ENCODE data around the gene GPX7.
A peak's percentile ranks its signal among the peaks of the same experiment; 100 is the strongest.

Gene GPX7

DNA sequence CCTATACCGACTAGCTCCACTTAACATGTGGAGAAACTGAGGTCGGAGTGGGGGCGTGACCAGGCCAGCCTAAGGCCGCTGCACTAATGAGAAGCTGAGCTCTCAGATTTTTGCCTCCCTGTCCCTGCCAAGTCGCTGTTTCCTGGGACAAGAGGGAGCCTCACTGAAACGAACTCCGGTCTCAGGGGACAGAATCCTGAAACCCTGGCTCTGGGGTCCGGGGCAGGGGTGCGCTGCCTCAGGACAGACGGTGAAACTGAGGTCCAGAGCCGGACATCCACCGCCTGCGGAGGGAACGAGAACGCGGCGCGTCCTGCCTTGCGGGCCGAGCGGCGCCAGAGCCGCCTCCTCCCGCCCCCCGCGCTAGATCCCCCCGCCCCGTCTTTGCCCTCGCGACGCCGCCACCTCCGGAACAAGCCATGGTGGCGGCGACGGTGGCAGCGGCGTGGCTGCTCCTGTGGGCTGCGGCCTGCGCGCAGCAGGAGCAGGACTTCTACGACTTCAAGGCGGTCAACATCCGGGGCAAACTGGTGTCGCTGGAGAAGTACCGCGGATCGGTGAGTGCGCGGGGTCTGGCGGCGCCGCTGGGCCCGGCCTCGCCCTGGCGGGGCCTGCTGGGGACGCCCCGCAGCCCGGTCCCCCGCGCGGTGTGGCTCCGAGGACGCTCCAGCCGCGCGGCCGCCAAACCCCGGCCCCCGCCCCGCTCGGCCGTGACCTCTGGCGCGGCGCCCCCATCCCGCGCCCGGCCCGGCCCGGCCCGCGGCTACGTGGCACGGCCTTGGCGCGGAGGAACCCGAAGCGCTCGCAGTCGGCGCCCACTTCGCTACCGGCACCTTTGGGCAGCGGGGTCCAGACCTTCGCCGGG is at the start of gene GPX7:
GPX7 (plus strand) TSS at position 381 of the 865 bp plus-strand sequence; CDS start at position 420, 39 bp downstream.
- peak within 1 kb of the TSS; percentile 83 for H3K9ac ChIP-seq (ENCODE audit: low read length)
- H3K9me3 ChIP-seq (ENCODE audit: control insufficient read depth, insufficient read depth, low read depth, low read length), result no peaks in the 10 kb centered on the region
- no peaks in the 10 kb centered on the region for H3K36me3 ChIP-seq (ENCODE audit: control insufficient read depth, insufficient read depth, low read length)
- H3K4me3 ChIP-seq (ENCODE audit: low read depth, low read length), result peak within 1 kb of the TSS; percentile 55
- no peak within 1 kb of the TSS for H3K27ac ChIP-seq (ENCODE audit: low read depth, low read length)
- peaks cover 17% of the 10 kb centered on the region for H3K4me1 ChIP-seq (ENCODE audit: control insufficient read depth, insufficient read depth, low read length)
- H3K27me3 ChIP-seq (ENCODE audit: control insufficient read depth, insufficient read depth, low read length), result peaks cover 31% of the 10 kb centered on the region

DNA sequence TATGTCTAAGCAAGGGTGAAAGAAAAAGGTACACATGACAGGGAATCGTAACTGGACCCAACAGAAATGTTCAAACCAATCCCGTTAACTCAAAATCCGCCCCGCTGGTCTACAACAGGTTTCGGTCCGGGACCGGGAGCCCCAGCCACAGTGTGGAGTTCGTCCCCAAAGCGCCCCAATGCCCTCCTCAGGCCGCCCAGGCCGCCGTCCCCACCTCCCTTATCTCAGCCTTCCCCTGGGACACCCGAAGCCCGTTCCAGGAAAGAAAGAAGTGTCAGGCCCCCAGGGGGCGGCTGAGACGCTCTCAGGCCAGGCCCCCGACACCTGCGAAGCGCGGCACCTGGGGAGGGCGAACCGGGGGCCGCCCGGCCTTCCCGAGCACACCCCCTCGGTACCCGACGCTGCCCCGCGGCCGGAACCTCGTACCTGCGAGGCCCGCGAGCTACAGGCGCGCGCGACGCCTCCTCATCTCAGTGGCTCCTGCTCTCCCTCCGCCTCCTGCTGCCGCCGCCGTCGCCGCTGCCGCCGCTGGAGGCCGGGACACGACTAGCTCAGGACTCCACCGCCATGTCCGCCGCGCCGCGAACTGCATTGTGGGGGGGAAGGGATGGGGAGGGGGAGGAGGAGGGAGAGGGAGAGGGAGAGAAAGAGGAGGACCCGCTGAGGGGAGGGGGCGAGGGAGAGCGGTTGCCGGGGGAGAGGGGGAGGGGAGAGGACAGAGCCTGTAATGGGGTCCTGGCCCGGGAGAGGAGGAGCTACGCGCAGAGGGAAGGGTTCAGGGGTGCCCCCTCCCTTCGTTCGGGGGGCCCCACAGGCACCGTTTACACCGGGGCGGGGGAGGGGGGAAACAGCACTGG is 49.4 kb upstream of the GPX7 start, which contains the start of gene TUT4:
TUT4 (minus strand) TSS at position 588 of the 857 bp plus-strand sequence. CDS start 26,812 bp downstream, outside the sequence.
- H3K27me3 ChIP-seq (ENCODE audit: control insufficient read depth, insufficient read depth, low read length), result no peaks in the 10 kb centered on the region
- peak within 1 kb of the TSS; percentile 89 for H3K9ac ChIP-seq (ENCODE audit: low read length)
- H3K36me3 ChIP-seq (ENCODE audit: control insufficient read depth, insufficient read depth, low read length), result no peaks in the 10 kb centered on the region
- H3K4me3 ChIP-seq (ENCODE audit: low read depth, low read length), result peak within 1 kb of the TSS; percentile 84
- peak within 1 kb of the TSS; percentile 91 for H3K27ac ChIP-seq (ENCODE audit: low read depth, low read length)
- peaks cover 27% of the 10 kb centered on the region for H3K4me1 ChIP-seq (ENCODE audit: control insufficient read depth, insufficient read depth, low read length)
- no peaks in the 10 kb centered on the region for H3K9me3 ChIP-seq (ENCODE audit: control insufficient read depth, insufficient read depth, low read depth, low read length)

- H3K36me3 ChIP-seq (ENCODE audit: control insufficient read depth, insufficient read depth, low read length), result no peaks in the 10 kb centered on the region
- H3K9ac ChIP-seq (ENCODE audit: low read length), result peak overlapping the region; percentile 89
- peaks cover 27% of the 10 kb centered on the region for H3K4me1 ChIP-seq (ENCODE audit: control insufficient read depth, insufficient read depth, low read length)
- no peaks in the 10 kb centered on the region for H3K9me3 ChIP-seq (ENCODE audit: control insufficient read depth, insufficient read depth, low read depth, low read length)
- H3K27ac ChIP-seq (ENCODE audit: low read depth, low read length), result peak overlapping the region; percentile 91
- H3K27me3 ChIP-seq (ENCODE audit: control insufficient read depth, insufficient read depth, low read length), result no peaks in the 10 kb centered on the region
- peak overlapping the region; percentile 84 for H3K4me3 ChIP-seq (ENCODE audit: low read depth, low read length)
These were observed 48.6 kb upstream of the GPX7 start for GRCh38 chr1:52553362-52554266.

DNA sequence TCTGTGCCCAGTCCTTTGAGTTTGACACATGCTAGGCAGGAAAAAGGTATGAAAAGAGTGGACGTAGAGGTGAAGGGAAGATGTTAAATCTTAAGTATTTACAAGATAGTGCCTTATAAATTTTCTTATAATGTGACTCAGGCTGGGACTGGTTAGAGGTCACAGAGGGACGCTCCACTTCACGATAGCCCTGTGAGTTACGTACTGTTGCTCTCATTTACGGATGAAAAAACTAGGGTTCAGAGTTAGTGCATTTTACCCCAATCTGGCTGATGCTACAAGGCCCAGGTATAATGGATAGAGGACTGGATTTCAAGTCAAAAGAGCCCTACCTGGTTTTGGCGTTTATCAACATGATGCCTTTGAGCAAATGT is 47.9 kb upstream of the GPX7 start:
- Histone ChIP-seq H3K9ac (ENCODE audit: low read length) (peak overlapping the region; percentile 89), H3K4me1 (ENCODE audit: control insufficient read depth, insufficient read depth, low read length) (peaks cover 24% of the 10 kb centered on the region), H3K4me3 (ENCODE audit: low read depth, low read length) (peak overlapping the region; percentile 84), H3K36me3 (ENCODE audit: control insufficient read depth, insufficient read depth, low read length) (no peaks in the 10 kb centered on the region), H3K27me3 (ENCODE audit: control insufficient read depth, insufficient read depth, low read length) (no peaks in the 10 kb centered on the region), H3K27ac (ENCODE audit: low read depth, low read length) (peak overlapping the region; percentile 91), H3K9me3 (ENCODE audit: control insufficient read depth, insufficient read depth, low read depth, low read length) (no peaks in the 10 kb centered on the region)

DNA sequence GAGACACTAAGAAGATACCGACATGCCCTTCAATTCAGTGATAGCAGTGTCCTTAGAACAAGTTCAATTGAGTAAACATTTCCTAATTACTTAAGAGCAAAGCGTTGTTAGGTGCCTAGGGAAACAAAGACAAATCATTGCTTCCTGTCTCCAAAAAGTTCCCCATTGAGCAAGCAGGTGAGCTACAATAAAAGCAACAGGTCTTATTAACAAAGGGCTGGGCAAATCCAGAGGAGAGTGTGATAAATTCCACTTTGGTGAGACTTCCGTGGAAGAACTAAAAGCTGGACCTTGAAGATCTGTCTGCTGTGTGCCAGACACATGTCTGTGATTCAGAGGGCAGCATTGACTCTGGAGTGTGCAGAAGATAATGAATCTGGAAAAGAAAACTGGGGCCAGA is 47.4 kb upstream of the GPX7 start:
- Histone ChIP-seq H3K4me1 (ENCODE audit: control insufficient read depth, insufficient read depth, low read length) (peaks cover 22% of the 10 kb centered on the region), H3K27ac (ENCODE audit: low read depth, low read length) (no peak overlapping the region), H3K9me3 (ENCODE audit: control insufficient read depth, insufficient read depth, low read depth, low read length) (peaks cover under 1% of the 10 kb centered on the region; the same call in 1 of the 2 replicates), H3K9ac (ENCODE audit: low read length) (peak overlapping the region; percentile 89), H3K4me3 (ENCODE audit: low read depth, low read length) (peak overlapping the region; percentile 84), H3K36me3 (ENCODE audit: control insufficient read depth, insufficient read depth, low read length) (no peaks in the 10 kb centered on the region), H3K27me3 (ENCODE audit: control insufficient read depth, insufficient read depth, low read length) (no peaks in the 10 kb centered on the region)

GRCh38 chr1:52556641-52557360 is 45.4 kb upstream of the GPX7 start:
- peaks cover 3% of the 10 kb centered on the region; the same call in 1 of the 2 replicates for H3K9me3 ChIP-seq (ENCODE audit: control insufficient read depth, insufficient read depth, low read depth, low read length)
- H3K9ac ChIP-seq (ENCODE audit: low read length), result no peak overlapping the region
- H3K4me1 ChIP-seq (ENCODE audit: control insufficient read depth, insufficient read depth, low read length), result peaks cover 15% of the 10 kb centered on the region
- H3K36me3 ChIP-seq (ENCODE audit: control insufficient read depth, insufficient read depth, low read length), result no peaks in the 10 kb centered on the region
- H3K27me3 ChIP-seq (ENCODE audit: control insufficient read depth, insufficient read depth, low read length), result no peaks in the 10 kb centered on the region
- H3K27ac ChIP-seq (ENCODE audit: low read depth, low read length), result no peak overlapping the region
- no peak overlapping the region for H3K4me3 ChIP-seq (ENCODE audit: low read depth, low read length)

DNA sequence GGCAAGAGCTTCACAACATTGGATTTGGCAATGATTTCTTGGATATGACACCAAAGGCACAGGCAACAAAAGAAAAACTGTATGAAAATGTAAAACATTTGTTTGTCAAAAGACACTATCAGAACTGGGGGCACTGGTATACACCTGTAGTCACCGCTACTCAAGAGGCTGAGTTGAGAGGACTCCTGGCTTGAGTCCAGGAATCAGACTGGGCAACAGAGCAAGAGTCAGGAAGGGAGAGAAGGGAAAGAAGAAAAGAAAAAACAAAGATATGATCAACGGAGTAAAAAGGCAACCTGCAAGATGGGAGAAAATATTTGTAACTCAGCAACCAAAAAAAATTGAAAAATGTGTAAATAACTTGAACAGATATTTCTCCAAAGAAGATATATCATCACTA is 43.2 kb upstream of the GPX7 start:
- Histone ChIP-seq H3K36me3 (ENCODE audit: control insufficient read depth, insufficient read depth, low read length) (no peaks in the 10 kb centered on the region), H3K4me3 (ENCODE audit: low read depth, low read length) (no peak overlapping the region), H3K9me3 (ENCODE audit: control insufficient read depth, insufficient read depth, low read depth, low read length) (peaks cover 3% of the 10 kb centered on the region; the same call in 1 of the 2 replicates), H3K27me3 (ENCODE audit: control insufficient read depth, insufficient read depth, low read length) (no peaks in the 10 kb centered on the region), H3K9ac (ENCODE audit: low read length) (no peak overlapping the region), H3K4me1 (ENCODE audit: control insufficient read depth, insufficient read depth, low read length) (peaks cover 14% of the 10 kb centered on the region), H3K27ac (ENCODE audit: low read depth, low read length) (no peak overlapping the region)

GRCh38 chr1:52559875-52560274 is 42.3 kb upstream of the GPX7 start:
- H3K27me3 ChIP-seq (ENCODE audit: control insufficient read depth, insufficient read depth, low read length), result no peaks in the 10 kb centered on the region
- H3K4me3 ChIP-seq (ENCODE audit: low read depth, low read length), result no peak overlapping the region
- H3K36me3 ChIP-seq (ENCODE audit: control insufficient read depth, insufficient read depth, low read length), result no peaks in the 10 kb centered on the region
- H3K4me1 ChIP-seq (ENCODE audit: control insufficient read depth, insufficient read depth, low read length), result peaks cover 5% of the 10 kb centered on the region
- no peak overlapping the region for H3K27ac ChIP-seq (ENCODE audit: low read depth, low read length)
- peaks cover 3% of the 10 kb centered on the region; the same call in 1 of the 2 replicates for H3K9me3 ChIP-seq (ENCODE audit: control insufficient read depth, insufficient read depth, low read depth, low read length)
- no peak overlapping the region for H3K9ac ChIP-seq (ENCODE audit: low read length)

DNA sequence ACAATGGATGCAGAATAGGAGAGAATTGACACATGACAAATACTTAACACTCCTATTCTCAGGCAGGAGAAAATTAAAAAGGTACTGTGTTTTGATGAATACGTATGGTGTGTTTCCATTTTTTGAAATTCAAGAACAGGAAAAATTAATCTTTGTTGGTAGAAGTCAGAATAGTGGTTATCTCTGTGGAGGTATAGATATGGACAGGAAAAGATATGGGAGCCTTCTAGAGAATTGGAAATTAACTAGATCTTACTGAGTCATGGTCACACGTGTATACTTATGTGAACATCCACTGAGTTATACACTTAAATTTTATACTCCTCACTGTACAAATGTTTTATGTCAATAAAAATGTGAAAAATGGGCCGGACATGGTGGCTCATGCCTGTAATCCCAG is 39.4 kb upstream of the GPX7 start:
- no peak overlapping the region for H3K4me3 ChIP-seq (ENCODE audit: low read depth, low read length)
- H3K36me3 ChIP-seq (ENCODE audit: control insufficient read depth, insufficient read depth, low read length), result no peaks in the 10 kb centered on the region
- no peak overlapping the region for H3K27ac ChIP-seq (ENCODE audit: low read depth, low read length)
- H3K9me3 ChIP-seq (ENCODE audit: control insufficient read depth, insufficient read depth, low read depth, low read length), result peaks cover 3% of the 10 kb centered on the region; the same call in 1 of the 2 replicates
- H3K27me3 ChIP-seq (ENCODE audit: control insufficient read depth, insufficient read depth, low read length), result no peaks in the 10 kb centered on the region
- 0 out of 2 replicates have a peak, but pooled peaks cover under 1% of the 10 kb centered on the region for H3K4me1 ChIP-seq (ENCODE audit: control insufficient read depth, insufficient read depth, low read length)
- H3K9ac ChIP-seq (ENCODE audit: low read length), result no peak overlapping the region

DNA sequence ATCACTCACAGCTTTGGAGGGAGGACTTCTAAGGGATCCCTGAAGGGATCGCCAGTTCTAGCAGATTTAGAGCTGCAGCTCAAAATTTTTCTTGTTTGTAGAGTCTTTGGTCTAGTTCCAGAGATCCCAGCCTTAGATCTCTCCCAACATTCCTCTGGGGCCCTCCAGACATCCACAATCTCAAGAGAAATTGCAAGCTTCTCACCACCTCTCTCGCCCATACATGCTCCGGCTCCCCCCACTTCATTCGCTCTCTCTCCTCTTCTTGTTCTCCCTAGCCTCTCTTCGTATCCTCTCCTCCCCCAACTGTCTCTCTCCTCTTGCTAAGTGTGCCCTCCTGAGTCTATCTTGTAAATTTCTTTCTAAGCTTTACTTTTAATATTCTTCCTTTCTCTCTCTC is 34.2 kb upstream of the GPX7 start:
- Histone ChIP-seq H3K27ac (ENCODE audit: low read depth, low read length) (no peak overlapping the region), H3K9me3 (ENCODE audit: control insufficient read depth, insufficient read depth, low read depth, low read length) (no peaks in the 10 kb centered on the region), H3K4me1 (ENCODE audit: control insufficient read depth, insufficient read depth, low read length) (0 out of 2 replicates have a peak, but pooled peaks cover 8% of the 10 kb centered on the region), H3K36me3 (ENCODE audit: control insufficient read depth, insufficient read depth, low read length) (no peaks in the 10 kb centered on the region), H3K4me3 (ENCODE audit: low read depth, low read length) (no peak overlapping the region), H3K9ac (ENCODE audit: low read length) (no peak overlapping the region), H3K27me3 (ENCODE audit: control insufficient read depth, insufficient read depth, low read length) (no peaks in the 10 kb centered on the region)

Data from HUES6 (cell line).